Cardiac muscle cell (in vitro differentiated cells and primary cell): Measurements from ENCODE around the gene MEIS3. TPM values are rescaled to one million over a fixed set of nuclear protein-coding genes. Genes with fewer than 3 reads are reported as not detected.

Source experiments
- DNase-seq, 2 donors: peaks; one replicate each; pipeline versions ENCODE4 v3.0.0 to v3.0.0-alpha.2; 2010 to 2017; ENCODE audit warnings: low read depth in 1 of 2, low spot score in 1 of 2
- H3K27ac ChIP-seq: fragments of 200-600 bp; sonication (generic); 2 replicates; pipeline ENCODE4 v1.5.1; 2016
- H3K27me3 ChIP-seq: fragments of 200-600 bp; sonication (generic); 2 replicates; pipeline ENCODE4 v1.6.0; 2016; ENCODE audit warnings: control low read depth
- H3K36me3 ChIP-seq: fragments of 200-600 bp; sonication (generic); 2 replicates; pipeline ENCODE4 v1.5.1; 2016; ENCODE audit warnings: control low read depth
- H3K4me1 ChIP-seq: fragments of 200-600 bp; sonication (generic); 2 replicates; pipeline ENCODE4 v1.8.1; 2017; ENCODE audit warnings: low read depth, mild to moderate bottlenecking, mixed run types
- H3K4me3 ChIP-seq: fragments of 200-600 bp; sonication (generic); 2 replicates; pipeline ENCODE4 v1.5.1; 2016; ENCODE audit warnings: mild to moderate bottlenecking
- H3K9me3 ChIP-seq: fragments of 200-600 bp; sonication (generic); 2 replicates; pipeline ENCODE4 v1.5.1; 2017; ENCODE audit warnings: low read depth, mild to moderate bottlenecking, control low read depth
- polyA plus RNA-seq: library from polyadenylated mRNA; unstranded; fragments of >200 nt; fragmentation: Nextera tagmentation; extraction: Ambion mirVana; gene quantifications from 2 replicates; pipeline ENCODE4 v1.2.1, GENCODE V29; 2016
- total RNA-seq: library from RNA; depleted of rRNA; stranded (reverse); fragments of >200 nt; gene quantifications from 2 replicates; pipeline ENCODE4 v1.2.3, GENCODE V29; 2016
- TF ChIP-seq, protein P1 (sequence below): IDR thresholded peaks from 2 replicates; pipeline ENCODE4 v1.5.1; 2012; ENCODE audit warnings: low read depth, mild to moderate bottlenecking, low read length

MEIS3 gene
- total and polyA plus RNA-seq, 2 experiments from 2014 or later, result 83.7 to 114 TPM

DNA sequence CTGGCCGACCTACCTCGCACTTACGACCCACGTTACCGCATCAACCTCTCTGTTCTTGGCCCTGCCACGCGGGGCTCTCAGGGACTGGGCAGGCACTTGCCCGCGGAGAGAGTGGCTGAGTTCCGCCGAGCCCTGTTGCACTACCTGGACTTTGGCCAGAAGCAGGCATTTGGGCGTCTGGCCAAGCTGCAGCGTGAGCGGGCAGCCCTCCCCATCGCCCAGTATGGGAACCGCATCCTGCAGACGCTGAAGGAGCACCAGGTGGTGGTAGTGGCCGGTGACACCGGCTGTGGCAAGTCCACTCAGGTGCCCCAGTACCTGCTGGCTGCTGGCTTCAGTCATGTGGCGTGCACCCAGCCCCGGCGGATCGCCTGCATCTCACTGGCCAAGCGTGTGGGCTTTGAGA, 66.0 kb downstream of the MEIS3 start:
- Histone ChIP-seq H3K27ac (no peak overlapping the region), H3K27me3 (no peaks in the 10 kb centered on the region), H3K4me1 (no peaks in the 10 kb centered on the region), H3K9me3 (no peaks in the 10 kb centered on the region), H3K36me3 (peaks cover 40% of the 10 kb centered on the region), H3K4me3 (no peak overlapping the region)
- TF ChIP-seq, protein P1, sequence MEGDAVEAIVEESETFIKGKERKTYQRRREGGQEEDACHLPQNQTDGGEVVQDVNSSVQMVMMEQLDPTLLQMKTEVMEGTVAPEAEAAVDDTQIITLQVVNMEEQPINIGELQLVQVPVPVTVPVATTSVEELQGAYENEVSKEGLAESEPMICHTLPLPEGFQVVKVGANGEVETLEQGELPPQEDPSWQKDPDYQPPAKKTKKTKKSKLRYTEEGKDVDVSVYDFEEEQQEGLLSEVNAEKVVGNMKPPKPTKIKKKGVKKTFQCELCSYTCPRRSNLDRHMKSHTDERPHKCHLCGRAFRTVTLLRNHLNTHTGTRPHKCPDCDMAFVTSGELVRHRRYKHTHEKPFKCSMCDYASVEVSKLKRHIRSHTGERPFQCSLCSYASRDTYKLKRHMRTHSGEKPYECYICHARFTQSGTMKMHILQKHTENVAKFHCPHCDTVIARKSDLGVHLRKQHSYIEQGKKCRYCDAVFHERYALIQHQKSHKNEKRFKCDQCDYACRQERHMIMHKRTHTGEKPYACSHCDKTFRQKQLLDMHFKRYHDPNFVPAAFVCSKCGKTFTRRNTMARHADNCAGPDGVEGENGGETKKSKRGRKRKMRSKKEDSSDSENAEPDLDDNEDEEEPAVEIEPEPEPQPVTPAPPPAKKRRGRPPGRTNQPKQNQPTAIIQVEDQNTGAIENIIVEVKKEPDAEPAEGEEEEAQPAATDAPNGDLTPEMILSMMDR, result no peak
- no peak for DNase-seq

Other genes with a start within 250 kb of the MEIS3 start
- 19.1 and 21.5 TPM in 2 replicates for gene BBC3, start 188.3 kb downstream of the MEIS3 start, total RNA-seq
- 12.9 and 19.2 TPM in 2 replicates for gene BBC3, start 188.3 kb downstream of the MEIS3 start, polyA plus RNA-seq
- 13.8 and 22.5 TPM in 2 replicates for gene CCDC9, start 163.0 kb downstream of the MEIS3 start, total RNA-seq
- gene CCDC9, start 163.0 kb downstream of the MEIS3 start, polyA plus RNA-seq, result 16.3 and 21.9 TPM in 2 replicates
- gene INAFM1, start 144.6 kb downstream of the MEIS3 start, total RNA-seq, result 1.5 and 4.8 TPM in 2 replicates
- gene INAFM1, start 144.6 kb downstream of the MEIS3 start, polyA plus RNA-seq, result 2.8 and 5.8 TPM in 2 replicates
- gene C5AR1, start 109.7 kb downstream of the MEIS3 start, total RNA-seq, result not detected in 2 replicates
- gene C5AR1, start 109.7 kb downstream of the MEIS3 start, polyA plus RNA-seq, result not detected in 2 replicates
- 0.18 TPM in 1 of 2 replicates, not detected in the other for gene C5AR2, start 87.4 kb downstream of the MEIS3 start, total RNA-seq
- not detected in 2 replicates for gene C5AR2, start 87.4 kb downstream of the MEIS3 start, polyA plus RNA-seq
- gene DHX34, start 70.2 kb downstream of the MEIS3 start, total RNA-seq, result 29.1 and 33.7 TPM in 2 replicates
- 16.1 and 18.2 TPM in 2 replicates for gene DHX34, start 70.2 kb downstream of the MEIS3 start, polyA plus RNA-seq
- 3.7 and 4.6 TPM in 2 replicates for gene SLC8A2, start 52.4 kb upstream of the MEIS3 start, total RNA-seq
- gene SLC8A2, start 52.4 kb upstream of the MEIS3 start, polyA plus RNA-seq, result 0.67 and 0.99 TPM in 2 replicates
- 10.2 and 10.4 TPM in 2 replicates for gene KPTN, start 64.7 kb upstream of the MEIS3 start, total RNA-seq
- 15.5 and 20.6 TPM in 2 replicates for gene KPTN, start 64.7 kb upstream of the MEIS3 start, polyA plus RNA-seq
- gene NAPA, start 95.5 kb upstream of the MEIS3 start, total RNA-seq, result 62.5 and 108 TPM in 2 replicates
- gene NAPA, start 95.5 kb upstream of the MEIS3 start, polyA plus RNA-seq, result 123 and 173 TPM in 2 replicates
- 0.49 TPM in 1 of 2 replicates, not detected in the other for gene ZNF541, start 153.6 kb upstream of the MEIS3 start, total RNA-seq
- not detected in 2 replicates for gene ZNF541, start 153.6 kb upstream of the MEIS3 start, polyA plus RNA-seq
- 7.8 and 13.5 TPM in 2 replicates for gene BICRA, start 189.6 kb upstream of the MEIS3 start, total RNA-seq
- 3.0 and 5.0 TPM in 2 replicates for gene BICRA, start 189.6 kb upstream of the MEIS3 start, polyA plus RNA-seq